ENCODE data around the gene CNTFR.

- TF ChIP-seq CTCF (IDR thresholded peaks at IDR 0.05): no peak
- TF ChIP-seq POLR2A (IDR thresholded peaks at IDR 0.05): no peak
Measured at GRCh38 chr9:34579808-34580163, 9.7 kb downstream of the CNTFR start.
